Tibial artery (tissue), 4 donors: ENCODE measurements around the gene PSMA5.

Experiments
- DNase-seq, 2 donors: peaks; one replicate each; pipeline ENCODE4 v3.0.0-alpha.2; 2019
- H3K27ac ChIP-seq, 2 donors: fragments of 200-600 bp; sonication (generic) in 1 of 2; 1 replicate in 1 of 2; 2 replicates in 1 of 2; pipeline ENCODE4 v1.5.1; 2018 to 2019; ENCODE audit warnings: mild to moderate bottlenecking in 1 of 2
- H3K27me3 ChIP-seq, 2 donors: fragments of 200-600 bp; sonication (generic) in 1 of 2; one replicate each; pipeline versions ENCODE4 v1.5.1 to v1.6.0; 2016 to 2019
- H3K36me3 ChIP-seq, 3 donors: fragments of 200-600 bp; sonication (generic) in 2 of 3; one replicate each; pipeline ENCODE4 v1.5.1; 2016 to 2019; ENCODE audit warnings: mild to moderate bottlenecking in 2 of 3
- H3K4me1 ChIP-seq, 4 donors: fragments of 200-600 bp; sonication (generic) in 2 of 4; 1 replicate in 3 of 4; 2 replicates in 1 of 4; pipeline ENCODE4 v1.5.1; 2016 to 2019
- H3K4me3 ChIP-seq, 2 donors: fragments of 200-600 bp; sonication (generic) in 1 of 2; 1 replicate in 1 of 2; 2 replicates in 1 of 2; pipeline ENCODE4 v1.5.1; 2018 to 2019; ENCODE audit warnings: mild to moderate bottlenecking in 2 of 2
- H3K9me3 ChIP-seq, 3 donors: fragments of 200-600 bp; sonication (generic) in 1 of 3; one replicate each; pipeline ENCODE4 v1.5.1; 2016 to 2019
- intact Hi-C: fragments of 100-400 bp; cut with DNase I; formaldehyde crosslinking; loops from one replicate; pipeline ENCODE4 v1.15.0; 2023; ENCODE audit warnings: low total_unique reads
- TF ChIP-seq, protein P1 (sequence below), 2 experiments: fragments of 200-600 bp in 1 of 2; fragments of 450-650 bp in 1 of 2; IDR thresholded peaks; one replicate each; pipeline ENCODE4 v1.5.1; 2017 to 2019; ENCODE audit warnings: antibody characterized with exemption in 2 of 2, mild to moderate bottlenecking in 1 of 2, moderate library complexity in 1 of 2

Gene PSMA5

DNA sequence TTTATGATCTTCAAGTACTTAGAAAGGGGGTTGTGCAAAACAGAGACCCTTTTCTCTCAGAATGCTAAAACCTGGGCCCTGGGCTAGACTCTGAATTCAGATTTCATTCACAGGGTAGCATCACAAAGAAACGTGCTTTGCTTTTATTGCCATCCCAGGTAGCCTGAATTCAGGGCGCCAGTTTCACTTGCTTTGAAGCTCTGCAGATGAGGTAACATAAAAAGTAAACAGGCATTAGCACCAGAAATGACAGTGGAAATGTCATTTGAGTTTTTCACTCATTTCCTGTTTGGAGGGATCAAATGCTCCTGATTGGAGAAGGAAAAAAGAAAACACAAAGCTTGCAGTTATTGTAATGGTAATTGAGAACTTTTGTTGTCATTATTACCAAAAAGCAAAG lies 42.7 kb upstream of the PSMA5 start:
- Histone ChIP-seq H3K27me3 (peaks cover 0 to 14% of the 10 kb centered on the region in 2 donors), H3K9me3 (no peaks in the 10 kb centered on the region), H3K36me3 (no peaks in the 10 kb centered on the region), H3K4me1 (peaks cover 0 to 19% (median 7%) of the 10 kb centered on the region in 4 donors), H3K27ac (no peak overlapping the region), H3K4me3 (no peak overlapping the region)
- DNase-seq, result no peak
- TF ChIP-seq, protein P1, sequence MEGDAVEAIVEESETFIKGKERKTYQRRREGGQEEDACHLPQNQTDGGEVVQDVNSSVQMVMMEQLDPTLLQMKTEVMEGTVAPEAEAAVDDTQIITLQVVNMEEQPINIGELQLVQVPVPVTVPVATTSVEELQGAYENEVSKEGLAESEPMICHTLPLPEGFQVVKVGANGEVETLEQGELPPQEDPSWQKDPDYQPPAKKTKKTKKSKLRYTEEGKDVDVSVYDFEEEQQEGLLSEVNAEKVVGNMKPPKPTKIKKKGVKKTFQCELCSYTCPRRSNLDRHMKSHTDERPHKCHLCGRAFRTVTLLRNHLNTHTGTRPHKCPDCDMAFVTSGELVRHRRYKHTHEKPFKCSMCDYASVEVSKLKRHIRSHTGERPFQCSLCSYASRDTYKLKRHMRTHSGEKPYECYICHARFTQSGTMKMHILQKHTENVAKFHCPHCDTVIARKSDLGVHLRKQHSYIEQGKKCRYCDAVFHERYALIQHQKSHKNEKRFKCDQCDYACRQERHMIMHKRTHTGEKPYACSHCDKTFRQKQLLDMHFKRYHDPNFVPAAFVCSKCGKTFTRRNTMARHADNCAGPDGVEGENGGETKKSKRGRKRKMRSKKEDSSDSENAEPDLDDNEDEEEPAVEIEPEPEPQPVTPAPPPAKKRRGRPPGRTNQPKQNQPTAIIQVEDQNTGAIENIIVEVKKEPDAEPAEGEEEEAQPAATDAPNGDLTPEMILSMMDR (IDR thresholded peaks at IDR 0.05), result no peak
- intact Hi-C loops, result loop anchor here (5.0 kb wide), 1 partner anchor 42 kb away; the partner anchor contains the start of gene PSMA5

DNA sequence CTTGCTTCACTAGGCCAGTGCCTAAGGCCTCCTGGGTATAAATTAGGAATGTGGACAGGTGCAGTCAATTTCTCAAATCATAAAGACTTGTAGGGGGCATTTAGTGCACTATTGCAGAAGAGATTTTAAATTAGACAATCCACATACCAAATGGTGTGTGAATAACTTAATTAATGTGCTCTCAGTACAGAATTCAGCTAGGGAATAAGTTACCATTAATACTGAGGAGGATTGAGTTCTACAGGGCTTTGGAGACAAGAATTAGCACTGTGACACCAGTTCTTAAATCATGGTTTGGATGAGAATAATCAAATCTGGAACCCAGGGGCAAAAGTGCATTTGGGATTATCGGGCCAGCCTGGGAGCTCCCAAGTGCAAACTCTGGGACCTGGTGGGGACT lies 41.8 kb upstream of the PSMA5 start:
- no peak for DNase-seq
- H3K4me1 ChIP-seq, result peaks cover 0 to 19% (median 7%) of the 10 kb centered on the region in 4 donors
- no peaks in the 10 kb centered on the region for H3K9me3 ChIP-seq
- intact Hi-C loops, result loop anchor here (5.0 kb wide), 1 partner anchor 41 kb away; the partner anchor contains the start of gene PSMA5
- no peak overlapping the region for H3K4me3 ChIP-seq
- H3K36me3 ChIP-seq, result no peaks in the 10 kb centered on the region
- TF ChIP-seq, protein P1 (IDR thresholded peaks at IDR 0.05), result no peak
- H3K27ac ChIP-seq, result no peak overlapping the region
- peaks cover 0 to 14% of the 10 kb centered on the region in 2 donors for H3K27me3 ChIP-seq

DNA sequence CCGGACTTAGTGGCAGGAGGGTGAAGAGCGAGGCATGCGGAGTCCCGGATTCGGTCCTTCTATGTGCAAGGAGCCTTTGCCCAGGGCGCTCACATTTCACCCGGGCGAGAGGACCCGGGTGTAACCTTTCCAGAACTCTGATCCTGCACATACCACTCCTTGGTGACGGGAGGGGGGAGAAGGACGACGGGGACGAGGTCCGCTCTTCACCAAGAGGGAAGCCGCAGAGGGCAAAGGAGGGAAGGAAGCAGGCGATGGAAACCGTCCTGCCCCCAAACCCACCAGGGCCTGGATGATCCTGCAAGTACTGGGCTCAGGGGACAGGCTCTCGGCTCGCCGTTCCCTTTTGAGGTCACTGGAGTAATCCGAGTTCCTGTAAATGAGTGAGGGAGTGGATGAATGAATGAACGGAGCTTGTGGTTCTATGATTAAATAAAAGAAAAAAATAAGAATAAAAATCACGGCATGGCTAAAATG lies 41.1 kb upstream of the PSMA5 start:
- TF ChIP-seq, protein P1 (IDR thresholded peaks at IDR 0.05), result no peak

DNA sequence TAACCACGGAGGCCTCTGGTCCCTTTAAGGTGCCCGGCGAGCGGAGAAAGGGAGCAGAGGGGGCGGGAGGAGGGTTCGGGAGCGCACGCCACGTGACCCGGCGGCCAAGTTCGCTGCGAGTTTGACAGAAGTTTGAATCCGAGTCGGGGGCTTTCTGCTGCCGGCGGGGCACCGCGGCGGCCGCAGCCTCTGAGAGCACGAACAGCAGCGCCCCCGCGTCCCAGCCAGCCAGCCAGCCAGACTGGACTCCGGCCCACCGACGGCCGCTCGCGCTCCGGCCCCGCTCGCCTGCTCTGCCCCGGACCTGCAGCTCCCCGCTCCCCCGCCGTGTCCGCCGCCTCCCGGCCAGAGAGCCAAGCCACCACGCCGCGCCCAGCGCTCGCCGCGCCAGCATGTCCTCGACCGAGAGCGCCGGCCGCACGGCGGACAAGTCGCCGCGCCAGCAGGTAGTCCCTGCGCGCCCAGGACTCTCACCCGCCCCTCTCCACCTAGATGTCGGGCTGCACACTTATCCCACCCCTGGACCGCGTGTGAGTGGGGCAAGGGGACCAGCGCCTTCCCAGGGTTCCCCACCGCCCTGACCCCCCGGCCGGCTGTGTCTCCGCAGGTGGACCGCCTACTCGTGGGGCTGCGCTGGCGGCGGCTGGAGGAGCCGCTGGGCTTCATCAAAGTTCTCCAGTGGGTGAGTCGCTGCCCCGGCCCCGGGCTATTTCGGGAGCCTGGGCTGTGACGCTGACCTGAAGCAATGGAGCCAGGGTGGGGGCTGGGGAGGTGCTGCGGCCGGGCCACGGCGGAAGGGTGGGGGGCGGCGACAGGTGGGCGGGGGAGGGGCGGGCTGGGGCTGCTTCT lies 40.4 kb upstream of the PSMA5 start, which contains the start of gene SYPL2:
Gene SYPL2, plus strand, starts transcription at position 95 of the 849 bp plus-strand sequence. Its CDS starts 298 bp downstream, at position 393.
- Histone ChIP-seq H3K36me3 (no peaks in the 10 kb centered on the region), H3K4me1 (peaks cover 0 to 19% (median 7%) of the 10 kb centered on the region in 4 donors), H3K27ac (peak within 1 kb of the TSS; percentile 66 to 73), H3K9me3 (no peaks in the 10 kb centered on the region), H3K4me3 (peak within 1 kb of the TSS; percentile 55 to 76), H3K27me3 (peaks cover 0 to 14% of the 10 kb centered on the region in 2 donors)
- intact Hi-C loops, result loop anchor here (5.0 kb wide), 1 partner anchor 39 kb away; the partner anchor contains the start of gene PSMA5
- DNase-seq, result no peak
- TF ChIP-seq, protein P1 (IDR thresholded peaks at IDR 0.05), result no peak

More for the DNA sequence above, 41.1 kb upstream of the PSMA5 start:
- Histone ChIP-seq H3K27me3 (peaks cover 0 to 14% of the 10 kb centered on the region in 2 donors), H3K36me3 (no peaks in the 10 kb centered on the region), H3K9me3 (no peaks in the 10 kb centered on the region), H3K4me1 (peaks cover 0 to 19% (median 7%) of the 10 kb centered on the region in 4 donors), H3K4me3 (peak overlapping the region; percentile 55 to 76), H3K27ac (peak overlapping the region; percentile 66 to 73)
- intact Hi-C loops, result loop anchor here (5.0 kb wide), 1 partner anchor 40 kb away; the partner anchor contains the start of gene PSMA5
- DNase-seq, result no peak

DNA sequence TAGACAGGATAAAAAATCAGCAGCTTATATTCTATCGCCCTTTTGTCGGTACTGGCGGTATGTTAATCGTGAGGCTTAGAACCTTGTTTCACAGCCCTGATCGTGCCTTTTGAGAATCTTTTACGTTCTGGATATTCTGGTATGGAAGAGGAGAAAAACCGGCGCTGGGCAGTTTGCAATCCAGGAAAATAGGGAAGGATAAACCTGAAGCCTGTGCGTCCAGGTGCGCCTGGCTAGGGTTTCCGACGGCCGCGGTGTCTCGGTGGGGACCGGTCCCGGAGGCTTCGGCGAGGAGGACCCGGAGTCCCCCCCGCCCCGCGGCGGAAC lies 39.8 kb upstream of the PSMA5 start:
- no peak for DNase-seq
- Histone ChIP-seq H3K4me3 (peak overlapping the region; percentile 55 to 76), H3K9me3 (no peaks in the 10 kb centered on the region), H3K4me1 (peaks cover 0 to 19% (median 7%) of the 10 kb centered on the region in 4 donors), H3K36me3 (no peaks in the 10 kb centered on the region), H3K27me3 (peaks cover 0 to 14% of the 10 kb centered on the region in 2 donors), H3K27ac (peak overlapping the region; percentile 66 to 73)
- intact Hi-C loops, result loop anchor here (5.0 kb wide), 1 partner anchor 39 kb away; the partner anchor contains the start of gene PSMA5
- TF ChIP-seq, protein P1 (IDR thresholded peaks at IDR 0.05), result no peak
